K562 (cell line): ENCODE measurements around the gene MRO. TPM values are rescaled to one million over a fixed set of nuclear protein-coding genes. Genes with fewer than 3 reads are reported as not detected.

ENCODE experiments used
- ATAC-seq: fragments of 200-7000 bp; cut with Tn5 transposase; 3 replicates; pipeline ENCODE4 v1.9.1; 2020; ENCODE audit warnings: moderate library complexity
- BruUV-seq: library from RNA; stranded (reverse); fragments of 400-500 nt; replicated peaks from 2 replicates; lab custom pipeline; 2021; lab: Mats Ljungman, UMichigan
- CTCF ChIA-PET: fragments of 300-600 bp; formaldehyde crosslinking; extraction: SDS; loops from one replicate; lab custom pipeline; 2021; ENCODE audit warnings: low intra/inter-chr PET ratio; lab: Yijun Ruan, JAX
- POLR2A ChIA-PET: fragments of 300-600, 350-650 bp; sonication (Branson Sonifier 250); formaldehyde crosslinking; extraction: SDS; loops from one replicate; lab custom pipeline; 2021; ENCODE audit warnings: antibody characterized with exemption, inconsistent platforms; lab: Yijun Ruan, JAX
- DNase-seq, 4 experiments: peaks; one replicate each; pipeline versions ENCODE4 v3.0.0 to v3.0.0-alpha.2; 2011 to 2018; ENCODE audit warnings: low spot score in 3 of 4, mixed read lengths in 3 of 4; ENCODE audit errors: extremely low read depth in 1 of 4
- FAIRE-seq: peaks from 2 replicates; lab custom pipeline; 2011; peaks lifted over from hg19 to GRCh38; lab: Jason Lieb, UNC
- H2AFZ ChIP-seq: 2 replicates; pipeline ENCODE4 v1.6.0; 2011; ENCODE audit warnings: low read depth, low read length, control low read depth, inconsistent platforms
- H3K27ac ChIP-seq: fragments of 200-600 bp; 3 replicates; pipeline ENCODE4 v1.8.0; 2011; ENCODE audit warnings: low read depth, mild to moderate bottlenecking, control low read depth, inconsistent platforms, low read length, moderate library complexity, mixed read lengths; ENCODE audit errors: extremely low read depth
- H3K27me3 ChIP-seq, 2 experiments: fragments of 300-600 bp in 1 of 2; 2 replicates in 1 of 2; 3 replicates in 1 of 2; pipeline versions ENCODE4 v1.6.0 to v1.8.0; 2011; ENCODE audit warnings: inconsistent platforms in 2 of 2, low read length in 2 of 2, mild to moderate bottlenecking in 1 of 2, mixed read lengths in 1 of 2, moderate library complexity in 1 of 2; ENCODE audit not compliant: control insufficient read depth in 2 of 2, insufficient read depth in 2 of 2
- H3K36me3 ChIP-seq: fragments of 300-600 bp; 3 replicates; pipeline ENCODE4 v1.8.0; 2011; ENCODE audit warnings: mild to moderate bottlenecking, low read length, inconsistent platforms; ENCODE audit not compliant: control insufficient read depth, insufficient read depth
- H3K4me1 ChIP-seq, 2 experiments: fragments of 200-600 bp in 1 of 2; replicated peaks in 1 of 2; 2 replicates in 1 of 2; 3 replicates in 1 of 2; pipeline versions ENCODE4 v1.5.1 to v1.8.0; 2011; ENCODE audit warnings: inconsistent platforms in 2 of 2, low read length in 2 of 2, mild to moderate bottlenecking in 1 of 2, mixed read lengths in 1 of 2, moderate library complexity in 1 of 2; ENCODE audit not compliant: control insufficient read depth in 2 of 2, insufficient read depth in 2 of 2
- H3K4me2 ChIP-seq: 2 replicates; pipeline ENCODE4 v1.6.1; 2011; ENCODE audit warnings: low read length, control low read depth, inconsistent platforms, mixed read lengths; ENCODE audit not compliant: insufficient read depth
- H3K4me3 ChIP-seq: fragments of 200-600 bp; sonication (generic), shearing (Covaris generic); 2 replicates; pipeline ENCODE4 v1.5.1; 2016; ENCODE audit warnings: control low read depth, inconsistent platforms
- H3K79me2 ChIP-seq: fragments of 200-600 bp; 3 replicates; pipeline ENCODE4 v1.8.0; 2011; ENCODE audit warnings: low read length, inconsistent platforms; ENCODE audit not compliant: control insufficient read depth, insufficient read depth
- H3K9ac ChIP-seq, 2 experiments: 2 replicates each; pipeline versions ENCODE4 v1.6.0 to v1.6.1; 2011; ENCODE audit warnings: low read depth in 2 of 2, low read length in 2 of 2, control low read depth in 1 of 2, inconsistent platforms in 1 of 2, mild to moderate bottlenecking in 1 of 2, mixed read lengths in 1 of 2; ENCODE audit not compliant: insufficient read depth in 1 of 2
- H3K9me1 ChIP-seq: one replicate; pipeline ENCODE4 v1.6.0; 2011; ENCODE audit warnings: inconsistent platforms, mild to moderate bottlenecking, low read length, moderate library complexity; ENCODE audit not compliant: control insufficient read depth, insufficient read depth
- H3K9me3 ChIP-seq: replicated peaks from 2 replicates; pipeline ENCODE4 v1.5.1; 2011; ENCODE audit warnings: low read depth, low read length, inconsistent platforms; ENCODE audit not compliant: control insufficient read depth, insufficient read depth
- H4K20me1 ChIP-seq: replicated peaks from 2 replicates; pipeline ENCODE4 v1.6.1; 2011; ENCODE audit warnings: low read length, inconsistent platforms, mixed read lengths; ENCODE audit not compliant: control insufficient read depth, insufficient read depth
- BACH1 ChIP-seq: fragments of 200-800 bp; sonication (Bioruptor generic); IDR thresholded peaks from 2 replicates; pipeline ENCODE4 v1.6.1; 2016; ENCODE audit warnings: missing genetic modification characterization, missing compliant biosample characterization
- HNRNPL ChIP-seq: fragments of 200-400 bp; formaldehyde crosslinking; IDR thresholded peaks from 2 replicates; pipeline ENCODE4 v1.6.1; 2017; ENCODE audit warnings: low read depth, mild to moderate bottlenecking, low read length
- IRF2 ChIP-seq: sonication (generic); formaldehyde crosslinking; IDR thresholded peaks from 2 replicates; pipeline ENCODE4 v1.8.1; 2022; ENCODE audit warnings: mild to moderate bottlenecking, missing genetic modification reagents
- KLF13 ChIP-seq: fragments of 450-650 bp; IDR thresholded peaks from 2 replicates; pipeline ENCODE4 v1.6.1; 2016; ENCODE audit warnings: missing genetic modification characterization, low read depth, mild to moderate bottlenecking, missing compliant biosample characterization, moderate library complexity, borderline replicate concordance
- SAP30 ChIP-seq: fragments of 200-600 bp; sonication (generic); IDR thresholded peaks from 2 replicates; pipeline ENCODE4 v1.6.1; 2012; ENCODE audit warnings: borderline replicate concordance, low read depth, mild to moderate bottlenecking, moderate library complexity, low read length, control low read depth, inconsistent platforms; ENCODE audit not compliant: insufficient read depth, poor library complexity, severe bottlenecking
- SETDB1 ChIP-seq: IDR thresholded peaks from one replicate; pipeline ENCODE4 v1.6.1; 2012; ENCODE audit warnings: low read length, control low read depth, inconsistent platforms
- SMAD1 ChIP-seq: fragments of 150-350 bp; IDR thresholded peaks from 2 replicates; pipeline ENCODE4 v1.6.1; 2014; ENCODE audit warnings: low read length, low read depth; ENCODE audit not compliant: partially characterized antibody
- SMARCA4 ChIP-seq: fragments of 450-650 bp; IDR thresholded peaks from 2 replicates; pipeline ENCODE4 v1.6.1; 2016
- TCFL5 ChIP-seq: fragments of 250-450 bp; sonication (Bioruptor Pico); conservative IDR thresholded peaks from 2 replicates; pipeline ENCODE4 v1.6.1; 2021; ENCODE audit warnings: mild to moderate bottlenecking, moderate library complexity, matching md5 sums
- ZBTB7A ChIP-seq: IDR thresholded peaks from 2 replicates; pipeline ENCODE4 v1.6.1; 2011; ENCODE audit warnings: low read depth, mild to moderate bottlenecking, low read length, moderate library complexity, borderline replicate concordance; ENCODE audit not compliant: control insufficient read depth
- ZNF121 ChIP-seq: sonication (generic); formaldehyde crosslinking; conservative IDR thresholded peaks from 2 replicates; pipeline ENCODE4 v1.8.0; 2022; ENCODE audit warnings: missing genetic modification reagents
- ZNF24 ChIP-seq: fragments of 450-650 bp; IDR thresholded peaks from 2 replicates; pipeline ENCODE4 v1.6.1; 2016
- ZNF347 ChIP-seq: fragments of 450-650 bp; formaldehyde crosslinking; IDR thresholded peaks from 2 replicates; pipeline ENCODE4 v1.4.0; 2020; ENCODE audit warnings: low read depth, mild to moderate bottlenecking, moderate library complexity
- ZNF699 ChIP-seq: fragments of 250-450 bp; sonication (Bioruptor Pico); IDR thresholded peaks from 2 replicates; pipeline ENCODE4 v1.8.0; 2021; ENCODE audit warnings: mild to moderate bottlenecking, moderate library complexity; ENCODE audit not compliant: insufficient replicate concordance
- WGBS: fragments of 100-300 bp; shearing (Covaris generic); methylation state at CpG from one replicate; pipeline ENCODE4 v1.1.6; 2016; ENCODE audit warnings: low coverage, mixed read lengths; ENCODE audit not compliant: insufficient coverage; ENCODE audit errors: missing lambda C conversion rate; 5-methylcytosine and 5-hydroxymethylcytosine counted together
- in situ Hi-C: fragments of 300-500 bp; cut with MboI; formaldehyde crosslinking; loops from 4 replicates; pipeline ENCODE4 v1.15.0; 2018; ENCODE audit warnings: inconsistent platforms, mixed read lengths
- intact Hi-C: fragments of 100-400 bp; cut with micrococcal nuclease; formaldehyde crosslinking; loops from 2 replicates; pipeline ENCODE4 v1.14.2; 2022
- polyA plus RNA-seq, 8 experiments: library from polyadenylated mRNA; depleted of rRNA in 4 of 8; stranded (reverse) in 5 of 8; unstranded in 3 of 8; fragments of >200 nt; fragmentation: Nextera tagmentation in 2 of 8; fragmentation: Illumina TruSeq in 1 of 8; extraction: Ambion mirVana in 2 of 8; extraction: Trizol in 1 of 8; gene quantifications; 2 replicates each; pipeline versions ENCODE4 v1.2.1 to v1.2.3, GENCODE V29; 2011 to 2014; ENCODE audit warnings: inconsistent platforms in 1 of 8, missing spikeins in 1 of 8
- total RNA-seq, 7 experiments: library from RNA; depleted of rRNA in 6 of 7; stranded (reverse); fragments of >200 nt in 6 of 7; fragmentation: Illumina TruSeq in 2 of 7; extraction: Trizol in 2 of 7; gene quantifications; 2 replicates each; pipeline versions ENCODE4 v1.2.1 to v1.2.3, GENCODE V29; 2011 to 2021; ENCODE audit warnings: low replicate concordance in 1 of 7
- TF ChIP-seq, protein P1 (sequence below): fragments of 450-650 bp; IDR thresholded peaks from 2 replicates; pipeline ENCODE4 v1.6.1; 2016
- TF ChIP-seq, protein P2 (sequence below): fragments of 450-650 bp; formaldehyde crosslinking; IDR thresholded peaks from 2 replicates; pipeline ENCODE4 v1.4.0; 2022; ENCODE audit warnings: missing genetic modification characterization
- TF ChIP-seq, protein P3 (sequence below): sonication (generic); formaldehyde crosslinking; IDR thresholded peaks from 2 replicates; pipeline ENCODE4 v1.4.0; 2020; ENCODE audit warnings: mild to moderate bottlenecking, missing genetic modification reagents

The MRO gene
- total and polyA plus RNA-seq, 9 of the 15 experiments (the other 6 are each of a cell fraction or from before 2014, with no cell fraction given) = 0.06 TPM; not detected in 8

DNA sequence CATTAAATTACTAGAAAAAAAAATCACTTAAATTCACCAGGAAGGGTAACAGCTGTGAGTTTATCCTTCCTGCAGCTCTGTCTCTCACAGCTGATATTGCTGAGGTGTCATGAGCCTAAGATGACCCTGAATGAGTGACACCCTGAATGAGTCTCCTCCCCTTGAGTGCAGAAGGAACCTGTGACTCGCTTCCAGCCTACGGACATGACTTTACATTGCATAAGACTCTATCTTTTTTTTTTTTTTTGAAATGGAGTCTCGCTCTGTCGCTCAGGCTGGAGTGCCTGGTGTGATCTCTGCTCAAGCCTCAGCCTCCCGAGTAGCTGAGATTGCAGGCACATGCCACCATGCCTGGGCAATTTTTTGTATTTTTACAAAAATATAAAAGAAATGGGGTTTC, 14.1 kb downstream of the MRO start:
- no peak overlapping the region for H3K9ac ChIP-seq
- H3K9me3 ChIP-seq = no peaks in the 10 kb centered on the region
- peaks cover 0 to 6% of the 10 kb centered on the region in 2 experiments; a peak in 2 of 5 replicates for H3K4me1 ChIP-seq
- ATAC-seq (peak; percentile 60), DNase-seq (peak in 1 of 4 experiments; percentile 11), FAIRE-seq (no peak)
- POLR2A ChIA-PET = no interaction called here
- intact Hi-C loops (no loop called here), in situ Hi-C loops (no loop called here)
- peak overlapping the region; percentile 9; the same call in 1 of the 2 replicates for H2AFZ ChIP-seq
- H3K36me3 ChIP-seq = no peaks in the 10 kb centered on the region
- peaks cover 0 to 8% of the 10 kb centered on the region in 2 experiments; a peak in 2 of 5 replicates for H3K27me3 ChIP-seq
- no peak overlapping the region for H3K27ac ChIP-seq
- 15% methylated on average over 5 of the region's 5 CpGs for whole genome bisulfite sequencing
- H4K20me1 ChIP-seq = no peaks in the 10 kb centered on the region
- no TSS peak for BruUV-seq
- CTCF ChIA-PET = interaction anchor here (0.6 kb wide), 1 partner anchor 766 kb away, joined by 6 read pairs; no protein-coding TSS in a partner anchor
- H3K79me2 ChIP-seq = no peaks in the 10 kb centered on the region
- no peak overlapping the region for H3K4me2 ChIP-seq
- no peaks in the 10 kb centered on the region for H3K9me1 ChIP-seq
- no peak overlapping the region for H3K4me3 ChIP-seq
- no peak for TF ChIP-seq SMARCA4
- no peak for TF ChIP-seq ZNF24
- TF ChIP-seq KLF13 = no peak
- no peak for TF ChIP-seq ZNF347
- TF ChIP-seq ZBTB7A = no peak
- TF ChIP-seq IRF2 (CRISPR knock-in tag) = no peak
- TF ChIP-seq HNRNPL = no peak
- TF ChIP-seq SAP30 = no peak
- no peak for TF ChIP-seq SETDB1
- TF ChIP-seq TCFL5 (CRISPR knock-in tag) = no peak
- no peak for TF ChIP-seq ZNF699 (CRISPR knock-in tag)
- TF ChIP-seq BACH1 (tag) = no peak
- TF ChIP-seq, protein P1, sequence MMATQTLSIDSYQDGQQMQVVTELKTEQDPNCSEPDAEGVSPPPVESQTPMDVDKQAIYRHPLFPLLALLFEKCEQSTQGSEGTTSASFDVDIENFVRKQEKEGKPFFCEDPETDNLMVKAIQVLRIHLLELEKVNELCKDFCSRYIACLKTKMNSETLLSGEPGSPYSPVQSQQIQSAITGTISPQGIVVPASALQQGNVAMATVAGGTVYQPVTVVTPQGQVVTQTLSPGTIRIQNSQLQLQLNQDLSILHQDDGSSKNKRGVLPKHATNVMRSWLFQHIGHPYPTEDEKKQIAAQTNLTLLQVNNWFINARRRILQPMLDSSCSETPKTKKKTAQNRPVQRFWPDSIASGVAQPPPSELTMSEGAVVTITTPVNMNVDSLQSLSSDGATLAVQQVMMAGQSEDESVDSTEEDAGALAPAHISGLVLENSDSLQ = peak; percentile 94
- TF ChIP-seq, protein P2, sequence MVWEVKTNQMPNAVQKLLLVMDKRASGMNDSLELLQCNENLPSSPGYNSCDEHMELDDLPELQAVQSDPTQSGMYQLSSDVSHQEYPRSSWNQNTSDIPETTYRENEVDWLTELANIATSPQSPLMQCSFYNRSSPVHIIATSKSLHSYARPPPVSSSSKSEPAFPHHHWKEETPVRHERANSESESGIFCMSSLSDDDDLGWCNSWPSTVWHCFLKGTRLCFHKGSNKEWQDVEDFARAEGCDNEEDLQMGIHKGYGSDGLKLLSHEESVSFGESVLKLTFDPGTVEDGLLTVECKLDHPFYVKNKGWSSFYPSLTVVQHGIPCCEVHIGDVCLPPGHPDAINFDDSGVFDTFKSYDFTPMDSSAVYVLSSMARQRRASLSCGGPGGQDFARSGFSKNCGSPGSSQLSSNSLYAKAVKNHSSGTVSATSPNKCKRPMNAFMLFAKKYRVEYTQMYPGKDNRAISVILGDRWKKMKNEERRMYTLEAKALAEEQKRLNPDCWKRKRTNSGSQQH = no peak
- no peak for TF ChIP-seq ZNF121
- no peak for TF ChIP-seq SMAD1
- TF ChIP-seq, protein P3, sequence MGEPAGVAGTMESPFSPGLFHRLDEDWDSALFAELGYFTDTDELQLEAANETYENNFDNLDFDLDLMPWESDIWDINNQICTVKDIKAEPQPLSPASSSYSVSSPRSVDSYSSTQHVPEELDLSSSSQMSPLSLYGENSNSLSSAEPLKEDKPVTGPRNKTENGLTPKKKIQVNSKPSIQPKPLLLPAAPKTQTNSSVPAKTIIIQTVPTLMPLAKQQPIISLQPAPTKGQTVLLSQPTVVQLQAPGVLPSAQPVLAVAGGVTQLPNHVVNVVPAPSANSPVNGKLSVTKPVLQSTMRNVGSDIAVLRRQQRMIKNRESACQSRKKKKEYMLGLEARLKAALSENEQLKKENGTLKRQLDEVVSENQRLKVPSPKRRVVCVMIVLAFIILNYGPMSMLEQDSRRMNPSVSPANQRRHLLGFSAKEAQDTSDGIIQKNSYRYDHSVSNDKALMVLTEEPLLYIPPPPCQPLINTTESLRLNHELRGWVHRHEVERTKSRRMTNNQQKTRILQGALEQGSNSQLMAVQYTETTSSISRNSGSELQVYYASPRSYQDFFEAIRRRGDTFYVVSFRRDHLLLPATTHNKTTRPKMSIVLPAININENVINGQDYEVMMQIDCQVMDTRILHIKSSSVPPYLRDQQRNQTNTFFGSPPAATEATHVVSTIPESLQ = no peak
